GM23338 (cell line): ENCODE data around the gene ADGRD1.

Source experiments
- CREB1 ChIP-seq: fragments of 250-450 bp; sonication (Bioruptor Pico); IDR thresholded peaks from 2 replicates; pipeline ENCODE4 v1.5.0; 2020; ENCODE audit warnings: low read depth, mild to moderate bottlenecking, moderate library complexity
- CTCF ChIP-seq, 2 experiments: fragments of 200-600 bp in 1 of 2; sonication (generic) in 1 of 2; conservative IDR thresholded peaks; 2 replicates each; pipeline versions ENCODE4 v1.5.1 to v1.6.1; 2016 to 2017; ENCODE audit warnings: antibody characterized with exemption in 2 of 2, low read depth in 2 of 2, mild to moderate bottlenecking in 2 of 2, moderate library complexity in 1 of 2
- ETS1 ChIP-seq: IDR thresholded peaks from 2 replicates; pipeline ENCODE4 v1.6.1; 2016; ENCODE audit warnings: antibody characterized with exemption
- POLR2AphosphoS5 ChIP-seq: IDR thresholded peaks from 2 replicates; pipeline ENCODE4 v1.6.1; 2016; ENCODE audit warnings: antibody characterized with exemption, low read depth
- REST ChIP-seq: IDR thresholded peaks from one replicate; pipeline ENCODE4 v1.6.1; 2018; ENCODE audit warnings: antibody characterized with exemption; ENCODE audit not compliant: unreplicated experiment

GRCh38 chr12:131027264-131027663 is 73.6 kb downstream of the ADGRD1 start:
- TF ChIP-seq CTCF (conservative IDR thresholded peaks at IDR 0.05; ENCODE audit: low read depth in 2 of 2) (no peak), POLR2AphosphoS5 (no peak), CREB1 (CRISPR knock-in tag) (no peak), REST (no peak), ETS1 (no peak)
